HFF-Myc (cell line): Measurements from ENCODE around the gene ACKR1.
A peak's percentile ranks its signal among the peaks of the same experiment; 100 is the strongest.

Experiments used
- DNase-seq: peaks from one replicate; pipeline ENCODE4 v3.0.0-alpha.2; 2011; ENCODE audit warnings: low read depth; ENCODE audit errors: extremely low read depth
- H3K4me3 ChIP-seq: replicated peaks from 2 replicates; pipeline ENCODE4 v1.5.1; 2011; ENCODE audit warnings: low read depth, mild to moderate bottlenecking, control low read depth, low read length
- TF ChIP-seq, protein P1 (sequence below): IDR thresholded peaks from 2 replicates; pipeline ENCODE4 v1.5.1; 2012; ENCODE audit warnings: mild to moderate bottlenecking, low read depth, low read length, control low read depth; ENCODE audit errors: missing control alignments

Gene ACKR1

DNA sequence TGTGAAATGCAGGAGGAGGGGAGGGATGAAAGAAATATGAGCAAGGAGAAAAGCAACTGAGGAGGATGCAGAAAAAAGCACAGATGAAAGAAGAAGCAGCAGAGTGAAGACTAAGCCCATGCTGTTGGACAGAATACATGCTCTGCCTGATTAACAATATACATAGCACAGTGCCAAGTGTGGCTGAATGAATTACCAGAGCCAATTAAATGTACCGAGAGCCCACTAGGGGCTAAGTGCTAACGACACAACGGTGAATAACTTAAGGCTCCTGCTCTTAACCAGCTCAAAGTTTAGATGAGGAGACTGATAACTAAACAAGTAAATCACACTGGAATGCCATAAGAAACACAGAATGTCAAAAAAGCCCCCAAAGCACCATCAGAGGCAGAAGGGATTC, 17.6 kb upstream of the ACKR1 start:
- DNase-seq, result no peak
- TF ChIP-seq, protein P1, sequence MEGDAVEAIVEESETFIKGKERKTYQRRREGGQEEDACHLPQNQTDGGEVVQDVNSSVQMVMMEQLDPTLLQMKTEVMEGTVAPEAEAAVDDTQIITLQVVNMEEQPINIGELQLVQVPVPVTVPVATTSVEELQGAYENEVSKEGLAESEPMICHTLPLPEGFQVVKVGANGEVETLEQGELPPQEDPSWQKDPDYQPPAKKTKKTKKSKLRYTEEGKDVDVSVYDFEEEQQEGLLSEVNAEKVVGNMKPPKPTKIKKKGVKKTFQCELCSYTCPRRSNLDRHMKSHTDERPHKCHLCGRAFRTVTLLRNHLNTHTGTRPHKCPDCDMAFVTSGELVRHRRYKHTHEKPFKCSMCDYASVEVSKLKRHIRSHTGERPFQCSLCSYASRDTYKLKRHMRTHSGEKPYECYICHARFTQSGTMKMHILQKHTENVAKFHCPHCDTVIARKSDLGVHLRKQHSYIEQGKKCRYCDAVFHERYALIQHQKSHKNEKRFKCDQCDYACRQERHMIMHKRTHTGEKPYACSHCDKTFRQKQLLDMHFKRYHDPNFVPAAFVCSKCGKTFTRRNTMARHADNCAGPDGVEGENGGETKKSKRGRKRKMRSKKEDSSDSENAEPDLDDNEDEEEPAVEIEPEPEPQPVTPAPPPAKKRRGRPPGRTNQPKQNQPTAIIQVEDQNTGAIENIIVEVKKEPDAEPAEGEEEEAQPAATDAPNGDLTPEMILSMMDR, result no peak
- H3K4me3 ChIP-seq, result no peak overlapping the region

DNA sequence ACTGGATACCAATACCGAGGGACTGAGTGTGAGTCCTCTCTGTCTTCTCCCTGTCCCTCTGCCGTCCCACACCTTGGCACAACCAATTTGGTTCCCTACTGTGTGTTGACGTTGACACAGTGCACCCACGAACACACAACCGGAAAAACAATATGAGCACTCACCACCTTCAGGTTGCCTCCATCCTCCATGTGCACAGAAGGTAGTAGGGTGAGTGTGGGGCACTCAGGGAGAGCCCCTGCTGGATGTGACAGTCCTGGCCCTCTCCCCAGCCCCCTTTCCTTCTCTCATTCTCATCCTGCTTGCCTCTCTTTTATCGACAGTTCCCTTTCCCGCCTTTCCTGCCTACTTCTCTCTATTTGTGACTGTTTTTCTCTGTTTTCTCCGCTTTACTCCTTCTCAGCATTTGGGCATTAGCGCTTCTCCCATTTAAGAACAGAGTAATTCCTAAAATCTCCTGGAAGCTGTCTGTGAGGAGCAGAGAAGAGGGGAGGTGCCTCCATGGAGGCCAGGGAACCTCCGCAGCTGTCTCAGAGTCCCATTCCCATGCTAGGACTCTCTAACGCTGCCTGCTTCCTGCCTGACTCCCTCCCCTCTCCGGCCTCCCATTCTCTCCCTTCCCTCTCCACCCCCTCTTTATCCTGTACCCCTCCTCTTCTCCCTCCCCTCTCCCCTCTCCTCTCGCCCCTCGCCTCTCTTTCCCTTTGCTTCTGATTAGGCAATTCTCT, 16.9 kb upstream of the ACKR1 start:
- no peak overlapping the region for H3K4me3 ChIP-seq
- no peak for DNase-seq
- TF ChIP-seq, protein P1, result no peak

DNA sequence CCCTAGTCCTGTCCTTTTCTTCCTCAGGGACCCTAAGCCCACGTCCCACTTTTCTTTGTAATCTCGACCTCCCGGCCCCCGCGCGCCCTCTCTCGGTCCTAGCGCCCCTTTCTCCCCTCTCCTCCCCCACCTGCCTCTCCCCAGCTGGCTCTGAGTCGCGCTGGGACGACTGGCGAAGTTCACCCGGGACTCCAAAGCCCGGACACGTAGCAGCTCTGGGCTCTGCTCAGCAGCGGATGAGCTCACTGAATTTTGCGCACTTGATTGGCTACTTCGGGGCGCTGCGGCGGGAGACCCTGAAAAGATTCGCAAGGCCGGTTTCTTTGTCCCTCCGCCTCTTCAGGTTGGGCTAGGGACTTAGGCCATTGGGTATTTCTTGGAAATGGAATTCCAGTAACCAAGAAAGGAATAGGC, 16.3 kb upstream of the ACKR1 start:
- TF ChIP-seq, protein P1, result no peak
- DNase-seq, result no peak
- H3K4me3 ChIP-seq, result no peak overlapping the region

DNA sequence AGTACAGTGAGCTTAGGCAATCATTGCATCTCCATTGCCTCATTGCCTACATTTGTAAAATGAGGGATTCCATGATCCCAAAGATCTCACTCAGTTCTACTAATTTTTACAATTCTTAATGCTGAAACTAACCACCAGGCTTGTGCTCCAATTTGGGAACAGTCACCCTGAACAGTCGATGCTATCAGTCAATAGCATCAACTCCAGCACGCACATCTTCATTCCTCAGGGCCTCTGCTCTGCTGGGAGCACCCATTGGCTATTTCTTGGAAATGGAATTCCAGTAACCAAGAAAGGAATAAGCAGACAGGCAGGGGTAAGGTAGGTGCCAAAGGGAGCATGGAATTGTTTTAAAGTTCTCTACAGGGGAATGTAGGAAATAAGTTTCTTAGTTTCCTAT, 14.2 kb upstream of the ACKR1 start:
- no peak overlapping the region for H3K4me3 ChIP-seq
- no peak for DNase-seq
- TF ChIP-seq, protein P1, result no peak

DNA sequence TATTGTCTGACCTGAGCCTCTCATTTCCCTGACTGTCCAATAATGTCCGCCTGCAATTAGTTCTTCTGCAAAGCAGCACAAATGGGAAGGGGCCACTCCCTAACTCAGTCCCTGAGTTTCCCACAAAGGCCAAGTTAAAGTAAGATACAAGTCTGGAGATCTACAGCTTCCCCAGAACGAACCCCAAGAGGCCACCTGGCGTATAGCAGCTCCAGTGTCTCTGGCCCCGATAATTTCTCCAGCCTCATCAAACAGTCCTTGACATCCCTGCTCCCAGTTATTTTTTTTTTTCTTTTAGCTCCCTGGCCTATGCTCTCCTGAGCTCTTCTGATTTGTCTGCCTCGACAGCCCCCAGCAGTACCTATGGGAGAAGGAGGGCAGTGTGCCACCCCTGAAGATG, 8.1 kb upstream of the ACKR1 start:
- no peak for DNase-seq
- no peak overlapping the region for H3K4me3 ChIP-seq

DNA sequence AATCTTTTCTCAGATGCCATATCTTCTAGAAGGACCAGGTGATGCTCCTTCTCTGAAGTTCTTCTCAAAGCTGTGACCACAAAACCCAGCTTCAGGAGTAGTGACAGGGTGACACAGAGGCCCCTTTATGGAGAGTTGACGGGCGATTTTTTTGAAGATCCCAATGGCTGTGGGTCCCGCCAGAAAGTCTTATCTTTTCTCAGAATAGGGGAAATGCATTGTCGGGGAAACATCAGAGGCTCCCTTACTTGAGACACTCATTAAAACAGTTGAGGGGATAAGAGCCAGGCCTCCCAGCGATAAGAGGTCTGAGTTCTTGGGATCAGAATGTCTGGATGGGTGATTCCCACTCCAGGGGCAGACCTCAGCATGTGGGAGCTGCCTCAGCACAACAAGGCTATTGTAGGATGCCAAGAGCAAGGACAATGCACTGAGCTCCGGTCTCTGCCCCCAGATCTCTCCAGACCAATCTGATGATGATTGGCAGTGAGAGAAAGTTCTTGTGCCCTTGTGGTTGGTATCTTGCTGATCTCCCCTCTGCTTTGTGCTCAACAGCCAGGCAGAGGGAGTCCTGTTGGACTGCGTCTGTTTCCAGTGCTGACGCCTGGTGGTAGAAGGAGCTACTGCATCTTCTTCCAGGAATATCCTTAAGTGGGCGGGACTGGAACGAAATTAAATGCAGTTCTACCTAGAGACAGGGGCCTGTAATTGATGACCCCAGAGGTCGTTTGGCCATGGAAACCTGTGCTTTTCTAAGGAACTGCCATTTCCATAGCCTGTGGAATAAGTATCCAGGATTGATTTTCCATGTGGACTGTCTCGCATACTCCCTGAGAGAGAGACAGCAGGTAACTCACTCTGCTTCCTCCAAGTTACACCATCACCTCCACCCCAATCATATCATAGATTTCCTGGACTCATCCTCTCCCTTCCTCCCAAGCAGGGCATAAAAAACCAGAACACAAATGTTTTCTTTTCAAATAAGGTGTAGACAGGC, 6.8 kb upstream of the ACKR1 start:
- TF ChIP-seq, protein P1, result peak; percentile 95
- H3K4me3 ChIP-seq, result no peak overlapping the region
- DNase-seq, result peak; percentile 48

More for the DNA sequence above, 8.1 kb upstream of the ACKR1 start:
- TF ChIP-seq, protein P1, result no peak
